Peyer's patch (tissue), 4 donors: Measurements from ENCODE around the gene OBSCN.

Experiments
- CTCF ChIP-seq, 6 experiments: fragments of 450-650 bp in 4 of 6; fragments of 200-600 bp in 2 of 6; sonication (generic) in 1 of 6; IDR thresholded peaks; one replicate each; pipeline ENCODE4 v1.5.1; 2017 to 2019; ENCODE audit warnings: antibody characterized with exemption in 6 of 6, mild to moderate bottlenecking in 3 of 6, moderate library complexity in 1 of 6
- POLR2A ChIP-seq, 2 donors: fragments of 450-650 bp; IDR thresholded peaks; one replicate each; pipeline ENCODE4 v1.5.1; 2017; ENCODE audit warnings: antibody characterized with exemption in 2 of 2, mild to moderate bottlenecking in 2 of 2, moderate library complexity in 2 of 2

- TF ChIP-seq POLR2A (IDR thresholded peaks at IDR 0.05) (no peak), CTCF (IDR thresholded peaks at IDR 0.05) (no peak)
Observed at GRCh38 chr1:228334954-228335353, 127.1 kb downstream of the OBSCN start.
